Skeletal muscle tissue (tissue), 4 donors: ENCODE results near the gene FANCL. TPM values are rescaled to one million over a fixed set of nuclear protein-coding genes. Genes with fewer than 3 reads are reported as not detected.
"Not testable (repeated sequence)": the region's sequence is repeated elsewhere in the genome, so short reads cannot be mapped to it uniquely, and the experiment has no call there.

ENCODE experiments used
- H3K27ac ChIP-seq: one replicate; pipeline ENCODE4 v1.7.0; 2013; ENCODE audit warnings: mild to moderate bottlenecking, low read depth, low read length, inconsistent platforms
- H3K27me3 ChIP-seq, 3 donors: one replicate each; pipeline ENCODE4 v1.7.0; 2013; ENCODE audit warnings: low read length in 3 of 3; ENCODE audit not compliant: control insufficient read depth in 3 of 3, insufficient read depth in 3 of 3
- H3K36me3 ChIP-seq, 3 donors: one replicate each; pipeline ENCODE4 v1.7.0; 2013; ENCODE audit warnings: low read length in 3 of 3; ENCODE audit not compliant: control insufficient read depth in 3 of 3, insufficient read depth in 3 of 3
- H3K4me1 ChIP-seq, 3 donors: one replicate each; pipeline ENCODE4 v1.7.0; 2013; ENCODE audit warnings: low read length in 3 of 3, mild to moderate bottlenecking in 3 of 3; ENCODE audit not compliant: control insufficient read depth in 3 of 3, insufficient read depth in 3 of 3
- H3K4me3 ChIP-seq, 3 donors: one replicate each; pipeline ENCODE4 v1.7.0; 2013; ENCODE audit warnings: low read length in 3 of 3
- H3K9ac ChIP-seq, 3 donors: one replicate each; pipeline ENCODE4 v1.7.0; 2013; ENCODE audit warnings: low read length in 3 of 3, mild to moderate bottlenecking in 3 of 3, moderate library complexity in 2 of 3, low read depth in 1 of 3
- H3K9me3 ChIP-seq, 3 donors: one replicate each; pipeline ENCODE4 v1.7.0; 2013; ENCODE audit warnings: low read length in 3 of 3; ENCODE audit not compliant: control insufficient read depth in 3 of 3
- total RNA-seq: library from RNA; depleted of rRNA; stranded (reverse); fragments of >200 nt; gene quantifications from one replicate; pipeline ENCODE4 v1.2.3, GENCODE V29; 2014
- donor health status: Osteomylitis.

FANCL gene
- total RNA-seq, 1 donor from 2014 or later, result 69.4 TPM

- Histone ChIP-seq H3K4me1 (peaks cover 0 to 7% (median 4%) of the 10 kb centered on the region in 3 donors), H3K27me3 (no peaks in the 10 kb centered on the region), H3K36me3 (no peaks in the 10 kb centered on the region), H3K4me3 (peak overlapping the region; percentile 91 to 95 (median 93)), H3K9me3 (no peaks in the 10 kb centered on the region), H3K9ac (peak overlapping the region; percentile 48 to 82 (median 82)), H3K27ac (peak overlapping the region; percentile 46)
Measured at GRCh38 chr2:58241546-58241864, 380 bp upstream of the FANCL start.

- Histone ChIP-seq H3K27me3 (no peaks in the 10 kb centered on the region), H3K27ac (no peak overlapping the region), H3K9ac (no peak overlapping the region), H3K4me3 (no peak overlapping the region), H3K36me3 (no peaks in the 10 kb centered on the region), H3K9me3 (no peaks in the 10 kb centered on the region), H3K4me1 (peaks cover 0 to 7% (median 4%) of the 10 kb centered on the region in 3 donors)
Measured at GRCh38 chr2:58239243-58239925, 1.7 kb downstream of the FANCL start.

- Histone ChIP-seq H3K9ac (no peak overlapping the region), H3K4me1 (peaks cover 0 to 7% (median 4%) of the 10 kb centered on the region in 3 donors), H3K36me3 (no peaks in the 10 kb centered on the region), H3K27me3 (no peaks in the 10 kb centered on the region), H3K9me3 (no peaks in the 10 kb centered on the region), H3K27ac (no peak overlapping the region), H3K4me3 (no peak overlapping the region)
Measured at GRCh38 chr2:58237741-58238140, 3.4 kb downstream of the FANCL start.

GRCh38 chr2:58235984-58236383, 5.1 kb downstream of the FANCL start:
- no peaks in the 10 kb centered on the region for H3K36me3 ChIP-seq
- no peak overlapping the region for H3K27ac ChIP-seq
- H3K4me1 ChIP-seq, result peaks cover 0 to 4% (median under 1%) of the 10 kb centered on the region in 3 donors

GRCh38 chr2:58235170-58235569, 6.0 kb downstream of the FANCL start:
- H3K9me3 ChIP-seq, result no peaks in the 10 kb centered on the region
- no peaks in the 10 kb centered on the region for H3K27me3 ChIP-seq
- H3K36me3 ChIP-seq, result no peaks in the 10 kb centered on the region
- H3K27ac ChIP-seq, result no peak overlapping the region
- H3K4me1 ChIP-seq, result peaks cover 0 to 2% (median 0%) of the 10 kb centered on the region in 3 donors
- no peak overlapping the region for H3K9ac ChIP-seq
- no peak overlapping the region for H3K4me3 ChIP-seq

More at GRCh38 chr2:58235984-58236383, 5.1 kb downstream of the FANCL start:
- Histone ChIP-seq H3K27me3 (no peaks in the 10 kb centered on the region), H3K9me3 (no peaks in the 10 kb centered on the region), H3K9ac (no peak overlapping the region), H3K4me3 (no peak overlapping the region)

- Histone ChIP-seq H3K36me3 (peaks cover 0 to 7% (median 5%) of the 10 kb centered on the region in 3 donors), H3K4me1 (no peaks in the 10 kb centered on the region), H3K9ac (no peak overlapping the region), H3K27ac (no peak overlapping the region), H3K9me3 (no peaks in the 10 kb centered on the region), H3K27me3 (no peaks in the 10 kb centered on the region), H3K4me3 (no peak overlapping the region)
Measured at GRCh38 chr2:58228299-58228698, 12.8 kb downstream of the FANCL start.

- H3K9ac ChIP-seq, result no peak overlapping the region
- H3K9me3 ChIP-seq, result no peaks in the 10 kb centered on the region
- H3K4me1 ChIP-seq, result no peaks in the 10 kb centered on the region
- no peak overlapping the region for H3K4me3 ChIP-seq
- peaks cover 0 to 7% (median 5%) of the 10 kb centered on the region in 3 donors for H3K36me3 ChIP-seq
- no peaks in the 10 kb centered on the region for H3K27me3 ChIP-seq
- H3K27ac ChIP-seq, result no peak overlapping the region
Measured at GRCh38 chr2:58227171-58227917, 13.8 kb downstream of the FANCL start.

GRCh38 chr2:58221909-58222308, 19.2 kb downstream of the FANCL start:
- Histone ChIP-seq H3K9me3 (no peaks in the 10 kb centered on the region), H3K36me3 (peaks cover 0 to 1% (median 0%) of the 10 kb centered on the region in 3 donors), H3K4me1 (no peaks in the 10 kb centered on the region), H3K4me3 (no peak overlapping the region), H3K27ac (no peak overlapping the region), H3K27me3 (no peaks in the 10 kb centered on the region), H3K9ac (no peak overlapping the region)

- H3K36me3 ChIP-seq, result peaks cover 0 to 2% (median 2%) of the 10 kb centered on the region in 3 donors
- H3K4me1 ChIP-seq, result no peaks in the 10 kb centered on the region
- H3K27me3 ChIP-seq, result no peaks in the 10 kb centered on the region
Measured at GRCh38 chr2:58215429-58215828, 25.7 kb downstream of the FANCL start.

GRCh38 chr2:58210951-58211568, 30.1 kb downstream of the FANCL start:
- not testable (repeated sequence) for H3K9ac ChIP-seq, H3K4me3 ChIP-seq, H3K9me3 ChIP-seq, H3K36me3 ChIP-seq, H3K27ac ChIP-seq, H3K27me3 ChIP-seq, H3K4me1 ChIP-seq

More at GRCh38 chr2:58215429-58215828, 25.7 kb downstream of the FANCL start:
- no peak overlapping the region for H3K27ac ChIP-seq
- no peaks in the 10 kb centered on the region for H3K9me3 ChIP-seq
- H3K4me3 ChIP-seq, result no peak overlapping the region
- no peak overlapping the region for H3K9ac ChIP-seq
